ENCODE data around the gene YEATS2. TPM values are rescaled to one million over a fixed set of nuclear protein-coding genes. Genes with fewer than 3 reads are reported as not detected.

The YEATS2 gene
- polyA plus RNA-seq, 3 donors: 4.2 to 33.0 (median 5.0) TPM

DNA sequence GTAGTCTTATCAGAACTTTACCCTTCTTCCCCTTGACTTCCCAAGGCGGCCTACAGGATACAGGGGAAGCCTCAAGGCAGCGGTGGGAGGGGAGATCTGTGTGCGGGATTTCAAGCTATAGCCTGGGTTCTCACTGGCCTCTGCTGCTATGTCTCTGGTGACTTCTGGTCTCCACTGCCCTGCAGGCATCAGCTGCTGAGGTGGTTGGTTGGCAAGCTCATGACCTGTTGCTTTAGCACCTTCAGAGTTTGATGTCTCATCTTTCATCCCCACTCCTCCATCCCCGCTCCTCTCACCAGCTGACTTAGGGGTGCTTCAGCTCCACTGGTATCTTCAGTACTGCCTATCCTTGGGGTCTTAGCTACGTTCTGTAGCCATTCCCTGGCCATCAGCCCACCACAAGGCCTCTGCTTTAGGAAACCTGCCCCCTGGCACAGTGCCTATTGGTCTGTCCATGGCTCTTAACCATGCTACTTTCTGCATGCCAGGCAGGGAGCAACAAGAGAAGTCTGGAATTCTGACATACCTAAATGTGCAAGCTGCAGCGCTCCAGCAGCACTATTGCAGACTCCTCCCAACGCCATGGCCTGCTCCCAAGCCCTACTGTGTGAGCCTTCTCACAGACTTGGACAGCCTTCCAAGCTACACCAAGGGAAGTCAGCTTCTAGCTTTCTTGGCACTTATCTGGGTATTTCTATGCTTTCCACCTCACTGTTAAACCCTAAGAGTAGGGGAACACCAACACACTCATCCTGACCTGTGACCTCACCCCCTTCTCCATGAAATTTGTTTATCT lies 1.8 kb upstream of the YEATS2 start:
- peaks cover 21 to 26% of the 10 kb centered on the region in 2 donors for H3K4me1 ChIP-seq (ENCODE audit: control insufficient read depth in 1 of 2, insufficient read depth in 2 of 2, low read length in 2 of 2)
- DNase-seq: no peak
- WGBS (ENCODE audit: insufficient coverage): over 99% methylated on average over 6 of the region's 7 CpGs
- H3K4me3 Mint-ChIP-seq: no peak overlapping the region
- no peak overlapping the region for H3K9ac ChIP-seq (ENCODE audit: insufficient read depth, low read length, poor library complexity, severe bottlenecking)
- H3K4me3 ChIP-seq (replicated peaks in 1 of 3; ENCODE audit: low read depth in 2 of 3, low read length in 3 of 3): no peak overlapping the region
- peak overlapping the region in 1 of 7 donors; percentile 40 for H3K27ac Mint-ChIP-seq
- peaks cover 0 to 1% (median 0%) of the 10 kb centered on the region in 3 donors for H3K27me3 Mint-ChIP-seq (ENCODE audit: low read depth in 3 of 3)
- no peaks in the 10 kb centered on the region for H3K27me3 ChIP-seq (ENCODE audit: control insufficient read depth in 2 of 2, insufficient read depth in 2 of 2, low read length in 2 of 2)
- TF ChIP-seq, protein P1, sequence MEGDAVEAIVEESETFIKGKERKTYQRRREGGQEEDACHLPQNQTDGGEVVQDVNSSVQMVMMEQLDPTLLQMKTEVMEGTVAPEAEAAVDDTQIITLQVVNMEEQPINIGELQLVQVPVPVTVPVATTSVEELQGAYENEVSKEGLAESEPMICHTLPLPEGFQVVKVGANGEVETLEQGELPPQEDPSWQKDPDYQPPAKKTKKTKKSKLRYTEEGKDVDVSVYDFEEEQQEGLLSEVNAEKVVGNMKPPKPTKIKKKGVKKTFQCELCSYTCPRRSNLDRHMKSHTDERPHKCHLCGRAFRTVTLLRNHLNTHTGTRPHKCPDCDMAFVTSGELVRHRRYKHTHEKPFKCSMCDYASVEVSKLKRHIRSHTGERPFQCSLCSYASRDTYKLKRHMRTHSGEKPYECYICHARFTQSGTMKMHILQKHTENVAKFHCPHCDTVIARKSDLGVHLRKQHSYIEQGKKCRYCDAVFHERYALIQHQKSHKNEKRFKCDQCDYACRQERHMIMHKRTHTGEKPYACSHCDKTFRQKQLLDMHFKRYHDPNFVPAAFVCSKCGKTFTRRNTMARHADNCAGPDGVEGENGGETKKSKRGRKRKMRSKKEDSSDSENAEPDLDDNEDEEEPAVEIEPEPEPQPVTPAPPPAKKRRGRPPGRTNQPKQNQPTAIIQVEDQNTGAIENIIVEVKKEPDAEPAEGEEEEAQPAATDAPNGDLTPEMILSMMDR (IDR thresholded peaks at IDR 0.05): no peak
- H3K27ac ChIP-seq (ENCODE audit: low read depth in 1 of 2, low read length in 2 of 2): no peak overlapping the region
- no peak overlapping the region for H3K4me2 ChIP-seq (replicated peaks; ENCODE audit: extremely low read depth, low read length, poor library complexity, severe bottlenecking)
- no peaks in the 10 kb centered on the region for H3K36me3 ChIP-seq (replicated peaks in 1 of 2; ENCODE audit: control insufficient read depth in 1 of 2, insufficient read depth in 2 of 2, low read length in 2 of 2)
- intact Hi-C loops (cut with micrococcal nuclease): loop anchor here (5.0 kb wide), 1 partner anchor 58 kb away; the partner anchor contains the start of gene KLHL24 (in 2 of the 2)
- H3K4me1 Mint-ChIP-seq: peaks cover 29% of the 10 kb centered on the region
- H3K9me3 Mint-ChIP-seq: no peaks in the 10 kb centered on the region
- H3K9me3 ChIP-seq (replicated peaks in 1 of 2; ENCODE audit: control insufficient read depth in 1 of 2, insufficient read depth in 1 of 2, low read length in 2 of 2): no peaks in the 10 kb centered on the region
- H4K20me1 ChIP-seq (ENCODE audit: insufficient read depth, low read length): peaks cover 18% of the 10 kb centered on the region
- H3K79me2 ChIP-seq (ENCODE audit: insufficient read depth, low read length): peaks cover 33% of the 10 kb centered on the region
- no peak overlapping the region for H2AFZ ChIP-seq (ENCODE audit: insufficient read depth, low read depth, low read length, poor library complexity, severe bottlenecking)
- H3K36me3 Mint-ChIP-seq: peaks cover 0 to 2% of the 10 kb centered on the region in 2 donors

DNA sequence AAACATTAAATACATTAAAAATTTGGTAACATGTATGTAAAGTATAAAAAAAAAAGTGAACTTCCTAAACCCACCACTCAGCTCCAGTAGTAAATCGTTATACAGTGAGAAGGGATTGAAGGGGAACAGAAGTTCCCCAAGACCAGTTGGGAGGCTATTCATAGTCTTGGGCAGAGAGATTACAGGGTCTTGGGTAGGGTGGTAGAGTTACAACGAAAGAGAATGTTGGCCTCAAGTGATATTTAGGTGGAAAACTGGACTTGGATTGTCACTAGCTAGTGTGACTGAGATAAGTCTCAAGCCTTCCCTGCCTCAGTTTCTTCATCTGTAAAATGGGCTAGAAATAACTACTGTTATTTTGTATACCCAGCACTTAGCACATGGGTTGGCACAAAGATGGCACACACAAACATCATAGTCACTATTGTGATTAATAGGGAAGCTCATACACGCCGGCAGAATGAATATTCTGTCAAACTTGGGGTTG lies 431 bp upstream of the YEATS2 start:
- Histone ChIP-seq H3K27ac (ENCODE audit: low read depth in 1 of 2, low read length in 2 of 2) (peak overlapping the region in 1 of 2 donors; percentile 88), H3K27me3 (ENCODE audit: control insufficient read depth in 2 of 2, insufficient read depth in 2 of 2, low read length in 2 of 2) (no peaks in the 10 kb centered on the region), H3K79me2 (ENCODE audit: insufficient read depth, low read length) (peaks cover 47% of the 10 kb centered on the region), H4K20me1 (ENCODE audit: insufficient read depth, low read length) (peaks cover 31% of the 10 kb centered on the region), H2AFZ (ENCODE audit: insufficient read depth, low read depth, low read length, poor library complexity, severe bottlenecking) (peak overlapping the region; percentile 69), H3K9me3 (replicated peaks in 1 of 2; ENCODE audit: control insufficient read depth in 1 of 2, insufficient read depth in 1 of 2, low read length in 2 of 2) (no peaks in the 10 kb centered on the region), H3K4me2 (replicated peaks; ENCODE audit: extremely low read depth, low read length, poor library complexity, severe bottlenecking) (peak overlapping the region; percentile 98), H3K36me3 (replicated peaks in 1 of 2; ENCODE audit: control insufficient read depth in 1 of 2, insufficient read depth in 2 of 2, low read length in 2 of 2) (peaks cover 0 to 7% of the 10 kb centered on the region in 2 donors), H3K4me3 (replicated peaks in 1 of 3; ENCODE audit: low read depth in 2 of 3, low read length in 3 of 3) (peak overlapping the region; percentile 82 to 93 (median 88)), H3K4me1 (ENCODE audit: control insufficient read depth in 1 of 2, insufficient read depth in 2 of 2, low read length in 2 of 2) (peaks cover 26 to 30% of the 10 kb centered on the region in 2 donors), H3K9ac (ENCODE audit: insufficient read depth, low read length, poor library complexity, severe bottlenecking) (peak overlapping the region; percentile 35)
- intact Hi-C loops (cut with micrococcal nuclease): loop anchor here (5.0 kb wide), 1 partner anchor 60 kb away; the partner anchor contains the start of gene KLHL24 (in 2 of the 2)
- Mint-ChIP-seq H3K36me3 (peaks cover 6 to 7% of the 10 kb centered on the region in 2 donors), H3K27ac (peak overlapping the region in 5 of 7 donors; percentile 12 to 78 (median 42)), H3K4me3 (peak overlapping the region; percentile 67 to 71), H3K27me3 (ENCODE audit: low read depth in 3 of 3) (peaks cover 0 to 1% (median 0%) of the 10 kb centered on the region in 3 donors), H3K9me3 (no peaks in the 10 kb centered on the region), H3K4me1 (peaks cover 36% of the 10 kb centered on the region)
- TF ChIP-seq, protein P1 (IDR thresholded peaks at IDR 0.05): no peak
- 0% methylated on average over 2 of the region's 4 CpGs for WGBS (ENCODE audit: insufficient coverage)
- no peak for DNase-seq
